Caco-2 (cell line): ENCODE data around the gene BCAR1. TPM values are rescaled to one million over a fixed set of nuclear protein-coding genes. Genes with fewer than 3 reads are reported as not detected.

ENCODE experiments used
- BruUV-seq: library from RNA; stranded (reverse); fragments of 400-500 nt; replicated peaks from 2 replicates; lab custom pipeline; 2021; lab: Mats Ljungman, UMichigan
- CTCF ChIA-PET: fragments of 300-600 bp; sonication (Branson Sonifier 250); formaldehyde crosslinking; loops from one replicate; lab custom pipeline; 2022; ENCODE audit warnings: antibody characterized with exemption; lab: Charles Lee
- POLR2A ChIA-PET: fragments of 300-600 bp; sonication (Branson Sonifier 250); formaldehyde crosslinking; loops from one replicate; lab custom pipeline; 2022; ENCODE audit warnings: antibody characterized with exemption; lab: Charles Lee
- DNase-seq, 2 experiments: peaks; one replicate each; pipeline versions ENCODE4 v3.0.0 to v3.0.0-alpha.2; 2020 to 2022
- H3K27me3 ChIP-seq: replicated peaks from 2 replicates; pipeline ENCODE4 v1.6.0; 2011; ENCODE audit warnings: low read length; ENCODE audit not compliant: control insufficient read depth, insufficient read depth
- H3K36me3 ChIP-seq: 2 replicates; pipeline ENCODE4 v1.5.1; 2011; ENCODE audit warnings: low read length; ENCODE audit not compliant: control insufficient read depth, insufficient read depth
- H3K4me1 ChIP-seq: fragments of 250-450 bp; sonication (Bioruptor Pico); 2 replicates; pipeline ENCODE4 v1.5.1; 2020; ENCODE audit warnings: mild to moderate bottlenecking
- H3K4me3 ChIP-seq: 2 replicates; pipeline ENCODE4 v1.5.1; 2011; ENCODE audit warnings: low read depth, mild to moderate bottlenecking, control low read depth, low read length
- H3K9me3 ChIP-seq: fragments of 250-450 bp; sonication (Bioruptor Pico); 2 replicates; pipeline ENCODE4 v1.5.1; 2020; ENCODE audit warnings: mild to moderate bottlenecking, moderate library complexity
- H3K27ac Mint-ChIP-seq: one replicate; pipeline ENCODE4 v1.8.0; 2022; ENCODE audit warnings: mixed read lengths; ENCODE audit not compliant: unreplicated experiment
- H3K27me3 Mint-ChIP-seq: one replicate; pipeline ENCODE4 v1.8.0; 2022; ENCODE audit warnings: mixed read lengths; ENCODE audit not compliant: insufficient read depth, unreplicated experiment
- H3K36me3 Mint-ChIP-seq: one replicate; pipeline ENCODE4 v1.8.0; 2022; ENCODE audit warnings: mild to moderate bottlenecking, mixed read lengths; ENCODE audit not compliant: insufficient read depth, unreplicated experiment
- H3K4me1 Mint-ChIP-seq: one replicate; pipeline ENCODE4 v1.8.0; 2022; ENCODE audit warnings: low read depth, mixed read lengths; ENCODE audit not compliant: unreplicated experiment
- H3K4me3 Mint-ChIP-seq: one replicate; pipeline ENCODE4 v1.8.0; 2022; ENCODE audit warnings: mild to moderate bottlenecking, moderate library complexity, mixed read lengths; ENCODE audit not compliant: unreplicated experiment
- H3K9me3 Mint-ChIP-seq: one replicate; pipeline ENCODE4 v1.8.0; 2022; ENCODE audit warnings: mixed read lengths; ENCODE audit not compliant: unreplicated experiment
- intact Hi-C: fragments of 100-400 bp; cut with micrococcal nuclease; formaldehyde crosslinking; loops from one replicate; pipeline ENCODE4 v1.10.0; 2022; ENCODE audit not compliant: unreplicated experiment
- total RNA-seq: library from RNA; stranded (reverse); gene quantifications from 2 replicates; pipeline ENCODE4 v1.2.3, GENCODE V29; 2022
- TF ChIP-seq, protein P1 (sequence below), 2 experiments: fragments of 200-600 bp in 1 of 2; IDR thresholded peaks; 1 replicate in 1 of 2; 2 replicates in 1 of 2; pipeline versions ENCODE4 v1.5.1 to v1.8.0; 2011 to 2022; ENCODE audit warnings: antibody characterized with exemption in 1 of 2, control low read depth in 1 of 2, inconsistent platforms in 1 of 2, low read depth in 1 of 2, low read length in 1 of 2, mild to moderate bottlenecking in 1 of 2, moderate library complexity in 1 of 2; ENCODE audit not compliant: insufficient read depth in 1 of 2, severe bottlenecking in 1 of 2, unreplicated experiment in 1 of 2

BCAR1 gene
- total RNA-seq, 1 experiment from 2014 or later = 95.5 TPM

DNA sequence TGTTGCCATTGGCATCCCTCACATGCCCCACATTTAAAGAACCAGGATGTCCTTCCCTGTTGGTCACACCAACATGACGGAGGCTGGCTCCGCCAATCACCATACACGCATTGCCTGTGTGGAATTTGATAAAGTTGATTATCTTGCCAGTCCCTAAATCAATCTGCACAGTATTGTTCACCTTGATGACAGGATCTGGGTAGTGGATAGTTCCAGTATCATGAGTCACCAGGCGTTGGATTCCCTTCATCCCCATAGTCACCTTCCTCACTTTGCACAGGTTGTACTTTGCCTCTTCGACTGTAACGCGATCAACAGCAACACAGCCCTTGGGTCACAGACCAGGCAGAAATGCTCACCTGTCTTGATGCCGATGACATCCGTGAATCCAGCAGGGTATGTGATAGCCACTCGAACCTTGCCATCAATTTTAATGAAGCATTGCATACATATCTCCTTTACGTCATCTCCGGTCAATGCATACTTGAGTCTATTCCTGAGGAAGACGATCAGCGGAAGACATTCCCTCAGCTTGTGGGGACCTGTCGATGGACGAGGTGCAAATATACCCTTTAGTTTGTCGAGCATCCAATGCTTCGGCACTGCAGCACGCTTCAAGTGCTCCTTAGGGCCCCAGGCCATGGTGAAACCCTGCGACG is 58.7 kb downstream of the BCAR1 start:
- peak in 1 of 2 experiments; percentile 26 for DNase-seq
- TF ChIP-seq, protein P1, sequence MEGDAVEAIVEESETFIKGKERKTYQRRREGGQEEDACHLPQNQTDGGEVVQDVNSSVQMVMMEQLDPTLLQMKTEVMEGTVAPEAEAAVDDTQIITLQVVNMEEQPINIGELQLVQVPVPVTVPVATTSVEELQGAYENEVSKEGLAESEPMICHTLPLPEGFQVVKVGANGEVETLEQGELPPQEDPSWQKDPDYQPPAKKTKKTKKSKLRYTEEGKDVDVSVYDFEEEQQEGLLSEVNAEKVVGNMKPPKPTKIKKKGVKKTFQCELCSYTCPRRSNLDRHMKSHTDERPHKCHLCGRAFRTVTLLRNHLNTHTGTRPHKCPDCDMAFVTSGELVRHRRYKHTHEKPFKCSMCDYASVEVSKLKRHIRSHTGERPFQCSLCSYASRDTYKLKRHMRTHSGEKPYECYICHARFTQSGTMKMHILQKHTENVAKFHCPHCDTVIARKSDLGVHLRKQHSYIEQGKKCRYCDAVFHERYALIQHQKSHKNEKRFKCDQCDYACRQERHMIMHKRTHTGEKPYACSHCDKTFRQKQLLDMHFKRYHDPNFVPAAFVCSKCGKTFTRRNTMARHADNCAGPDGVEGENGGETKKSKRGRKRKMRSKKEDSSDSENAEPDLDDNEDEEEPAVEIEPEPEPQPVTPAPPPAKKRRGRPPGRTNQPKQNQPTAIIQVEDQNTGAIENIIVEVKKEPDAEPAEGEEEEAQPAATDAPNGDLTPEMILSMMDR (IDR thresholded peaks at IDR 0.05; ENCODE audit: insufficient read depth in 1 of 2, low read depth in 1 of 2, low read length in 1 of 2, severe bottlenecking in 1 of 2, unreplicated experiment in 1 of 2) = no peak
- Mint-ChIP-seq H3K9me3 (no peaks in the 10 kb centered on the region), H3K27ac (no peak overlapping the region), H3K27me3 (no peaks in the 10 kb centered on the region), H3K36me3 (no peaks in the 10 kb centered on the region), H3K4me1 (peaks cover 9% of the 10 kb centered on the region), H3K4me3 (no peak overlapping the region)
- Histone ChIP-seq H3K4me1 (no peaks in the 10 kb centered on the region), H3K4me3 (no peak overlapping the region), H3K9me3 (no peaks in the 10 kb centered on the region; the same call in 1 of the 2 replicates), H3K27me3 (no peaks in the 10 kb centered on the region), H3K36me3 (no peaks in the 10 kb centered on the region)
- ChIA-PET POLR2A (no interaction called here), CTCF (interaction anchor here (0.7 kb wide), 1 partner anchor 42 kb away, joined by 3 read pairs; no protein-coding TSS in a partner anchor)
- intact Hi-C loops = no loop called here
- BruUV-seq = no TSS peak

DNA sequence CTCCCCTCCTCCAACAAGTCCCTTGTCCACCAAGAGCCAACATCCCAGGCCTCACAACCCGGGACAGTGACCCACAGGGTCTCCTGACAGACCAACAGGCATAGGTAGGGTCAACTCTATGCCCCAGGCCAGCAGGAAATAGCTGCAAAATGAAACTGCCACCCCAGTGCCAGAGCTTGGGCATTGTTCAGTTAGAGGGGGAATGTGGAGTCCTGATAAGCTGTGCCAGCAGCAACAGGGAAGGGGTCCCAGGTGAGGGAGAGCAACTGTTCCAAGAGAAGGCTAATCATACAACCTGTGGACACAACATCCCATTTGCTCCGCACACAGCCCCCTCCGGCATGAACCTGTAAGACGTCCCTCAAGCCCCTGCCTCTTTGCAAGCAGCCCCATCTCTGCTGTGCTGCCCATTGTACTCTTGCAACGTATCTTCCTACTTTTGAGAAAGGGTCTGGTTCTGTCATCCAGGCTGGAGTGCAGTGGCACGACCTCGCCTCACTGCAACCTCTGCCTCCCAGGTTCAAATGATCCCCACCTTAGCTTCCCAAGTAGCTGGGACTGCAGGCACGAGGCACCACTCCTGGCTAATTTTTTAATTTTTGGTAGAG is 61.7 kb downstream of the BCAR1 start:
- no peak overlapping the region for H3K4me3 Mint-ChIP-seq
- Histone ChIP-seq H3K9me3 (no peaks in the 10 kb centered on the region; the same call in 1 of the 2 replicates), H3K36me3 (no peaks in the 10 kb centered on the region), H3K4me3 (no peak overlapping the region), H3K27me3 (no peaks in the 10 kb centered on the region), H3K4me1 (no peaks in the 10 kb centered on the region)
- peaks cover 18% of the 10 kb centered on the region for H3K9me3 Mint-ChIP-seq
- BruUV-seq = no TSS peak
- H3K36me3 Mint-ChIP-seq = no peaks in the 10 kb centered on the region
- POLR2A ChIA-PET = no interaction called here
- peaks cover 7% of the 10 kb centered on the region for H3K4me1 Mint-ChIP-seq
- no peak overlapping the region for H3K27ac Mint-ChIP-seq
- no peaks in the 10 kb centered on the region for H3K27me3 Mint-ChIP-seq
- TF ChIP-seq, protein P1 (IDR thresholded peaks at IDR 0.05; ENCODE audit: insufficient read depth in 1 of 2, low read depth in 1 of 2, low read length in 1 of 2, severe bottlenecking in 1 of 2, unreplicated experiment in 1 of 2) = no peak
- no peak for DNase-seq
- intact Hi-C loops = no loop called here
- CTCF ChIA-PET = interaction anchor here (0.8 kb wide), 1 partner anchor 10 kb away, joined by 3 read pairs; no protein-coding TSS in a partner anchor

DNA sequence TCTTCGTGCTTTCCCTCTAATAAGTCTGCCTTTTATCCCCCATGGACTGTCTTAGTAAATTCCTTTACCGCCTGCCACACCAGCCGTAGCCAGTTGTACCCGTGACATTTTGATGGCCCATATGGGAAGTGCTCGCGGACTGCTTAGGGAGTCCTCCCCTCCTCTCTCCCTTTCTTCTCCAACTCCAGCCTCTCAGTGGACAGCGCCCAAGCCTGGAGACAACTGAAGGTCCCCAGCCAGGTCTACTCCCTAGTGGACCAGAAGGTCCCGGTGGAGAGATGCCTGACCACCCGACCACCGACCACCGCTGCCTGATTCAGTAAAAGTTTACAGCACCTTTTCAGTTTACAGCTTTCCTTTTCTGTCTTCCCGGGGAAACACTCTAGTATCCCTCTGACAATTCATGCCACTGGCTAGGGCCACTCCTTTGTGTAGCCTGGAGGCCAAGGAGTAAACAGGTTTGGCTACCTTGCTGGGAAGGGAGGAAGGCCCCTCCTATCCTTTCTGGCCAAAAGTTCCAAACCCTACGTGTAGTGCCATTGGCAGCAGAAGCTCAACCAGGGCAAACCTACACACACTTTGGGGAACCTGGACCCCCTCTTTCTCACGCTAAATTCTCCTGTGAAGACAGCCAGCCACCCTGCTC is 62.5 kb downstream of the BCAR1 start:
- Mint-ChIP-seq H3K27me3 (no peaks in the 10 kb centered on the region), H3K4me3 (peak overlapping the region; percentile 39), H3K4me1 (peaks cover 7% of the 10 kb centered on the region), H3K27ac (no peak overlapping the region), H3K36me3 (no peaks in the 10 kb centered on the region), H3K9me3 (peaks cover 18% of the 10 kb centered on the region)
- BruUV-seq = no TSS peak
- Histone ChIP-seq H3K9me3 (no peaks in the 10 kb centered on the region; the same call in 1 of the 2 replicates), H3K36me3 (no peaks in the 10 kb centered on the region), H3K4me1 (no peaks in the 10 kb centered on the region), H3K27me3 (no peaks in the 10 kb centered on the region), H3K4me3 (no peak overlapping the region)
- CTCF ChIA-PET = no interaction called here
- TF ChIP-seq, protein P1 (IDR thresholded peaks at IDR 0.05; ENCODE audit: insufficient read depth in 1 of 2, low read depth in 1 of 2, low read length in 1 of 2, severe bottlenecking in 1 of 2, unreplicated experiment in 1 of 2) = no peak
- intact Hi-C loops = no loop called here
- no peak for DNase-seq
- POLR2A ChIA-PET = no interaction called here
